K562 (cell line): ENCODE measurements around the gene KLF5.

ENCODE experiments used
- EZH2 ChIP-seq: IDR thresholded peaks from 2 replicates; pipeline ENCODE4 v1.6.1; 2012; ENCODE audit warnings: low read depth, mild to moderate bottlenecking, inconsistent platforms, low read length, borderline replicate concordance
- IRF2 ChIP-seq: sonication (generic); formaldehyde crosslinking; IDR thresholded peaks from 2 replicates; pipeline ENCODE4 v1.8.1; 2022; ENCODE audit warnings: mild to moderate bottlenecking, missing genetic modification reagents
- NFE2 ChIP-seq: IDR thresholded peaks from 2 replicates; pipeline ENCODE4 v1.6.1; 2014; ENCODE audit warnings: antibody characterized with exemption, low read depth
- PPARD ChIP-seq: fragments of 250-450 bp; sonication (Bioruptor Pico); IDR thresholded peaks from 2 replicates; pipeline ENCODE4 v1.8.0; 2022; ENCODE audit warnings: inconsistent platforms, mild to moderate bottlenecking, moderate library complexity
- SIRT6 ChIP-seq: IDR thresholded peaks from one replicate; pipeline ENCODE4 v1.6.1; 2012; ENCODE audit warnings: low read depth, mild to moderate bottlenecking, control low read depth, inconsistent platforms, low read length, moderate library complexity
- SRF ChIP-seq, 2 experiments: fragments of 250-450, 450-650 bp in 1 of 2; sonication (Bioruptor Pico) in 1 of 2; sonication (generic) in 1 of 2; formaldehyde crosslinking; IDR thresholded peaks; 2 replicates each; pipeline versions ENCODE4 v1.5.0 to v1.5.1; 2020 to 2022; ENCODE audit warnings: mild to moderate bottlenecking in 1 of 2, missing genetic modification reagents in 1 of 2
- TCF7L2 ChIP-seq: fragments of 150-350 bp; IDR thresholded peaks from 2 replicates; pipeline ENCODE4 v1.6.1; 2016; ENCODE audit warnings: low read depth, mild to moderate bottlenecking, low read length, moderate library complexity
- UBTF ChIP-seq, 2 experiments: IDR thresholded peaks; 2 replicates each; pipeline ENCODE4 v1.6.1; 2012; ENCODE audit warnings: improper control_type of control experiment in 2 of 2, low read depth in 2 of 2, low read length in 2 of 2, borderline replicate concordance in 1 of 2

- no peak for TF ChIP-seq EZH2
- TF ChIP-seq TCF7L2, result no peak
- TF ChIP-seq IRF2 (CRISPR knock-in tag), result no peak
- no peak for TF ChIP-seq PPARD (CRISPR knock-in tag)
- no peak for TF ChIP-seq SIRT6
- TF ChIP-seq SRF (CRISPR knock-in tag; IDR thresholded peaks at IDR 0.05), result no peak
- TF ChIP-seq UBTF (IDR thresholded peaks at IDR 0.05; ENCODE audit: borderline replicate concordance in 1 of 2, low read depth in 2 of 2, low read length in 2 of 2), result no peak
- TF ChIP-seq NFE2, result no peak
Observed at GRCh38 chr13:73074926-73075325, 16.1 kb downstream of the KLF5 start.
